ENCODE results near the gene PLPP3. TPM values are rescaled to one million over a fixed set of nuclear protein-coding genes. Genes with fewer than 3 reads are reported as not detected.
A peak's percentile ranks its signal among the peaks of the same experiment; 100 is the strongest.

The PLPP3 gene
- polyA plus RNA-seq, 4 donors = 1.6 to 71.6 (median 23.1) TPM

- 27 to 69% (median 41%) methylated on average over 5 of the region's 5 CpGs for WGBS, 3 donors
- FAIRE-seq (no peak), DNase-seq (peak; percentile 87 to 91)
- no peak overlapping the region for H3K4me3 ChIP-seq (ENCODE audit: low read depth in 1 of 3, low read length in 3 of 3)
- no peaks in the 10 kb centered on the region for H3K9me3 ChIP-seq (ENCODE audit: control insufficient read depth in 2 of 2, insufficient read depth in 1 of 2, low read depth in 1 of 2, low read length in 1 of 2)
- H3K36me3 ChIP-seq (ENCODE audit: control insufficient read depth in 3 of 3, insufficient read depth in 2 of 3, low read depth in 1 of 3, low read length in 3 of 3) = no peaks in the 10 kb centered on the region
- H3K27ac ChIP-seq (ENCODE audit: low read depth in 1 of 3, low read length in 2 of 3) = peak overlapping the region; percentile 22 to 72 (median 63)
- H3K27me3 ChIP-seq (ENCODE audit: control insufficient read depth in 3 of 3, insufficient read depth in 3 of 3, low read length in 3 of 3) = no peaks in the 10 kb centered on the region
- peaks cover 5 to 56% (median 8%) of the 10 kb centered on the region in 3 donors for H3K4me1 ChIP-seq (ENCODE audit: control insufficient read depth in 3 of 3, insufficient read depth in 2 of 3, low read depth in 1 of 3, low read length in 2 of 3)
These were observed 127.9 kb downstream of the PLPP3 start for GRCh38 chr1:56451491-56451890.

GRCh38 chr1:56450004-56450666, 129.2 kb downstream of the PLPP3 start:
- H3K9me3 ChIP-seq (ENCODE audit: control insufficient read depth in 2 of 2, insufficient read depth in 1 of 2, low read depth in 1 of 2, low read length in 1 of 2) = no peaks in the 10 kb centered on the region
- peak in 1 of 2 donors; percentile 49 for DNase-seq
- peaks cover 5 to 56% (median 7%) of the 10 kb centered on the region in 3 donors for H3K4me1 ChIP-seq (ENCODE audit: control insufficient read depth in 3 of 3, insufficient read depth in 2 of 3, low read depth in 1 of 3, low read length in 2 of 3)
- H3K4me3 ChIP-seq (ENCODE audit: low read depth in 1 of 3, low read length in 3 of 3) = no peak overlapping the region
- H3K27ac ChIP-seq (ENCODE audit: low read depth in 1 of 3, low read length in 2 of 3) = peak overlapping the region in 1 of 3 donors; percentile 44
- H3K36me3 ChIP-seq (ENCODE audit: control insufficient read depth in 3 of 3, insufficient read depth in 2 of 3, low read depth in 1 of 3, low read length in 3 of 3) = no peaks in the 10 kb centered on the region
- no peaks in the 10 kb centered on the region for H3K27me3 ChIP-seq (ENCODE audit: control insufficient read depth in 3 of 3, insufficient read depth in 3 of 3, low read length in 3 of 3)
- WGBS, 3 donors = 66 to 69% (median 67%) methylated on average over 4 of the region's 4 CpGs
- no peak for FAIRE-seq

- no peak for FAIRE-seq
- peaks cover 5 to 54% (median 7%) of the 10 kb centered on the region in 3 donors for H3K4me1 ChIP-seq (ENCODE audit: control insufficient read depth in 3 of 3, insufficient read depth in 2 of 3, low read depth in 1 of 3, low read length in 2 of 3)
- H3K4me3 ChIP-seq (ENCODE audit: low read depth in 1 of 3, low read length in 3 of 3) = no peak overlapping the region
- WGBS, 3 donors = 58 to 61% (median 59%) methylated on average over 12 of the region's 12 CpGs
- DNase-seq = peak; percentile 37 to 73
- no peaks in the 10 kb centered on the region for H3K27me3 ChIP-seq (ENCODE audit: control insufficient read depth in 3 of 3, insufficient read depth in 3 of 3, low read length in 3 of 3)
- H3K9me3 ChIP-seq (ENCODE audit: control insufficient read depth in 2 of 2, insufficient read depth in 1 of 2, low read depth in 1 of 2, low read length in 1 of 2) = no peaks in the 10 kb centered on the region
- no peaks in the 10 kb centered on the region for H3K36me3 ChIP-seq (ENCODE audit: control insufficient read depth in 3 of 3, insufficient read depth in 2 of 3, low read depth in 1 of 3, low read length in 3 of 3)
- no peak overlapping the region for H3K27ac ChIP-seq (ENCODE audit: low read depth in 1 of 3, low read length in 2 of 3)
These were observed 130.6 kb downstream of the PLPP3 start for GRCh38 chr1:56448529-56449300.

- H3K27ac ChIP-seq (ENCODE audit: low read depth in 1 of 3, low read length in 2 of 3) = no peak overlapping the region
- DNase-seq (no peak), FAIRE-seq (no peak)
- H3K9me3 ChIP-seq (ENCODE audit: control insufficient read depth in 2 of 2, insufficient read depth in 1 of 2, low read depth in 1 of 2, low read length in 1 of 2) = no peaks in the 10 kb centered on the region
- H3K36me3 ChIP-seq (ENCODE audit: control insufficient read depth in 3 of 3, insufficient read depth in 2 of 3, low read depth in 1 of 3, low read length in 3 of 3) = no peaks in the 10 kb centered on the region
- 72 to 84% (median 72%) methylated on average over 2 of the region's 2 CpGs for WGBS, 3 donors
- no peak overlapping the region for H3K4me3 ChIP-seq (ENCODE audit: low read depth in 1 of 3, low read length in 3 of 3)
- peaks cover 5 to 45% (median 7%) of the 10 kb centered on the region in 3 donors for H3K4me1 ChIP-seq (ENCODE audit: control insufficient read depth in 3 of 3, insufficient read depth in 2 of 3, low read depth in 1 of 3, low read length in 2 of 3)
- no peaks in the 10 kb centered on the region for H3K27me3 ChIP-seq (ENCODE audit: control insufficient read depth in 3 of 3, insufficient read depth in 3 of 3, low read length in 3 of 3)
These were observed 131.5 kb downstream of the PLPP3 start for GRCh38 chr1:56447823-56448222.

GRCh38 chr1:56446531-56447098, 132.7 kb downstream of the PLPP3 start:
- FAIRE-seq (no peak), DNase-seq (no peak)
- H3K36me3 ChIP-seq (ENCODE audit: control insufficient read depth in 3 of 3, insufficient read depth in 2 of 3, low read depth in 1 of 3, low read length in 3 of 3) = no peaks in the 10 kb centered on the region
- peak overlapping the region in 1 of 3 donors; percentile 3 for H3K27ac ChIP-seq (ENCODE audit: low read depth in 1 of 3, low read length in 2 of 3)
- H3K4me3 ChIP-seq (ENCODE audit: low read depth in 1 of 3, low read length in 3 of 3) = no peak overlapping the region
- H3K4me1 ChIP-seq (ENCODE audit: control insufficient read depth in 3 of 3, insufficient read depth in 2 of 3, low read depth in 1 of 3, low read length in 2 of 3) = peaks cover 2 to 33% (median 5%) of the 10 kb centered on the region in 3 donors
- WGBS, 3 donors = 53 to 79% (median 74%) methylated on average over 5 of the region's 5 CpGs
- no peaks in the 10 kb centered on the region for H3K27me3 ChIP-seq (ENCODE audit: control insufficient read depth in 3 of 3, insufficient read depth in 3 of 3, low read length in 3 of 3)
- no peaks in the 10 kb centered on the region for H3K9me3 ChIP-seq (ENCODE audit: control insufficient read depth in 2 of 2, insufficient read depth in 1 of 2, low read depth in 1 of 2, low read length in 1 of 2)

GRCh38 chr1:56444960-56445646, 134.3 kb downstream of the PLPP3 start:
- DNase-seq (no peak), FAIRE-seq (no peak)
- H3K27me3 ChIP-seq (ENCODE audit: control insufficient read depth in 3 of 3, insufficient read depth in 3 of 3, low read length in 3 of 3) = no peaks in the 10 kb centered on the region
- H3K9me3 ChIP-seq (ENCODE audit: control insufficient read depth in 2 of 2, insufficient read depth in 1 of 2, low read depth in 1 of 2, low read length in 1 of 2) = no peaks in the 10 kb centered on the region
- H3K36me3 ChIP-seq (ENCODE audit: control insufficient read depth in 3 of 3, insufficient read depth in 2 of 3, low read depth in 1 of 3, low read length in 3 of 3) = no peaks in the 10 kb centered on the region
- H3K27ac ChIP-seq (ENCODE audit: low read depth in 1 of 3, low read length in 2 of 3) = no peak overlapping the region
- H3K4me1 ChIP-seq (ENCODE audit: control insufficient read depth in 3 of 3, insufficient read depth in 2 of 3, low read depth in 1 of 3, low read length in 2 of 3) = peaks cover 0 to 19% (median 1%) of the 10 kb centered on the region in 3 donors
- H3K4me3 ChIP-seq (ENCODE audit: low read depth in 1 of 3, low read length in 3 of 3) = no peak overlapping the region
- 65 to 84% (median 82%) methylated on average over 7 of the region's 7 CpGs for WGBS, 3 donors

Other genes starting within 250 kb of the PLPP3 start
- gene PRKAA2, start 65.8 kb upstream of the PLPP3 start, polyA plus RNA-seq = 1 to 10 TPM in 1 of 4 donors, under 1 TPM in 2, not detected in 1; 0.27 to 4.4 (median 0.48) TPM
- 10 to 100 TPM in 1 of 4 donors, 1 to 10 TPM in 2, not detected in 1; 1.1 to 10.2 (median 1.2) TPM for gene FYB2, start 239.8 kb upstream of the PLPP3 start, polyA plus RNA-seq

Data from small intestine (tissue), 7 donors.